Fibroblast of pulmonary artery (primary cell): Measurements from ENCODE around the gene NLRP10.

Experiments
- DNase-seq: peaks from one replicate; pipeline ENCODE4 v3.0.0-alpha.2; 2010; ENCODE audit warnings: low read depth
- H3K4me3 ChIP-seq: replicated peaks from 2 replicates; pipeline ENCODE4 v1.5.1; 2011; ENCODE audit warnings: low read depth, mild to moderate bottlenecking, control low read depth, low read length, moderate library complexity
- TF ChIP-seq, protein P1 (sequence below): IDR thresholded peaks from 2 replicates; pipeline ENCODE4 v1.5.1; 2011; ENCODE audit warnings: mild to moderate bottlenecking, control low read depth, low read length, inconsistent platforms; ENCODE audit errors: missing control alignments

NLRP10 gene

DNA sequence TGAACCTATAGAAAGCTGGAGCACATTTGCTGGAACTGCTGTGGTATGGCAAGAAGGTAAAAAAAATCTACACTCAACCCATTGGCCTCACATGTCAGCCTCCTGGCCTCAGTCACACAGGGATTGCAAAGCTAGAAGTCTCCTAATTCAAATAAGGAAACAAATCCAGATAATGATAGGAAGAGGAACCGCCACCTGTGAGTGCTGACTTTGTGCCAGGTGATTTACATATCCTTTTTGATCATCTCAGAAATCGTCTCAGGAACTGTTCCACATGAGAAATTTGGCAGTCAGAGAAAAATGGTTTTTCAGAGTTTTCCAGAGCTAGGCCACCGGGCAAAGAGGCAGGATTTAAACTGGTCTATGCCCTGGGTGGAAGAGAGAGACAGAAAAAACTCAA, 986 bp downstream of the NLRP10 start:
- TF ChIP-seq, protein P1, sequence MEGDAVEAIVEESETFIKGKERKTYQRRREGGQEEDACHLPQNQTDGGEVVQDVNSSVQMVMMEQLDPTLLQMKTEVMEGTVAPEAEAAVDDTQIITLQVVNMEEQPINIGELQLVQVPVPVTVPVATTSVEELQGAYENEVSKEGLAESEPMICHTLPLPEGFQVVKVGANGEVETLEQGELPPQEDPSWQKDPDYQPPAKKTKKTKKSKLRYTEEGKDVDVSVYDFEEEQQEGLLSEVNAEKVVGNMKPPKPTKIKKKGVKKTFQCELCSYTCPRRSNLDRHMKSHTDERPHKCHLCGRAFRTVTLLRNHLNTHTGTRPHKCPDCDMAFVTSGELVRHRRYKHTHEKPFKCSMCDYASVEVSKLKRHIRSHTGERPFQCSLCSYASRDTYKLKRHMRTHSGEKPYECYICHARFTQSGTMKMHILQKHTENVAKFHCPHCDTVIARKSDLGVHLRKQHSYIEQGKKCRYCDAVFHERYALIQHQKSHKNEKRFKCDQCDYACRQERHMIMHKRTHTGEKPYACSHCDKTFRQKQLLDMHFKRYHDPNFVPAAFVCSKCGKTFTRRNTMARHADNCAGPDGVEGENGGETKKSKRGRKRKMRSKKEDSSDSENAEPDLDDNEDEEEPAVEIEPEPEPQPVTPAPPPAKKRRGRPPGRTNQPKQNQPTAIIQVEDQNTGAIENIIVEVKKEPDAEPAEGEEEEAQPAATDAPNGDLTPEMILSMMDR, result no peak
- H3K4me3 ChIP-seq, result no peak overlapping the region
- no peak for DNase-seq

DNA sequence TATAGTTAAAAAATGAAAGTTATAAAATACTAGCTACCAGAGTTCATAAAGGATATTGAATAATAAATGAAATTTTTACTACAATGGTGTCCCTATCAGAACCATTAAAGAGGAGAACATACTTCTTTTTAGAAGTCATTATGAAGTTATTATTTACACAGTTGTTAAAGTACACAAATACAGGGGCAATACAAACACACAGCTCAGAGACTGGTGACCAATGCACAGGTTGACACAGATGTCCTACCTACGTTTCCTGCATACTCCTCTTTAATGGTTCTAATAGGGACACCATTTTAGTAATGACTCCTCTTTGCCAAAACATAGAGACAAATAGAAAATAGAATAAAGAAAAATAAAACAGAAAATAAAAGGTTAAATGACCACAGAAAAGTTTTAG, 10.1 kb downstream of the NLRP10 start:
- DNase-seq, result no peak
- no peak overlapping the region for H3K4me3 ChIP-seq
- TF ChIP-seq, protein P1, result no peak

DNA sequence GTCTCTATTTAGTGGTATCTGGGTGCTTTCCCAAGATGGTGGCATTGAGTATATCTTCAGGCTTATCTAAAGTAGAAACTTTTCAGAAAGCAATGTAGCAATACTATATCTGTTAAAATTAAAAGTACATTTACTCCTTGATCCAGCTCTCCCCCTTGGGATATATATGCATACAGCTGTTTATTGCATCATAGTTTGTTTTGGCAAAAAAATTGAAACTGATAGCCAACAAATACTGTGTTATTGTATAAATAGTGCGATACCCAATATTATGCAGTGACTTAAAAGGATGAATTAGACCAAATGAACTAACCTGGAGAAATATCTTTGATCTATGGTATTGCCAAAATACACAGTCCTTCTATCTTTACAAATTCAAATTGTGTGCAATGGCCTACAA, 15.3 kb downstream of the NLRP10 start:
- H3K4me3 ChIP-seq, result no peak overlapping the region
- DNase-seq, result no peak
- TF ChIP-seq, protein P1, result no peak

DNA sequence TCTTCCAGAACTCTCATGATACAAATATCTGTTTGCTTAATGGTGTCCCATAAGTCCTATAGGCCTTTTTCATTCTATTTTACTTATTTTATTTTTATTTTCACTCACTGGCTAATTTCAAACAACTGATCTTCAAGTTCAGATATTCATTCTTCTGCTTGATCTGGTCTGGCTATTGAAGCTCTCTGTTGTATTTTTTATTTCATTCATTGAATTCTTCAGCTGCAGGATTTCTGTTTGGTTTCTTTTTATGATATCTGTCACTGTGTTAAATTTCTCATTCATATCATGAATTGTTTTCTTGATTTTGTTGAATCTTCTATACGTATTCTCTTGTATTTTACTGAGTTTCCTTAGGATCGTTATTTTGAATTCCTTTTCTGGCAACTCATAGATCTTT, 21.1 kb downstream of the NLRP10 start:
- DNase-seq, result no peak
- TF ChIP-seq, protein P1, result no peak
- no peak overlapping the region for H3K4me3 ChIP-seq

DNA sequence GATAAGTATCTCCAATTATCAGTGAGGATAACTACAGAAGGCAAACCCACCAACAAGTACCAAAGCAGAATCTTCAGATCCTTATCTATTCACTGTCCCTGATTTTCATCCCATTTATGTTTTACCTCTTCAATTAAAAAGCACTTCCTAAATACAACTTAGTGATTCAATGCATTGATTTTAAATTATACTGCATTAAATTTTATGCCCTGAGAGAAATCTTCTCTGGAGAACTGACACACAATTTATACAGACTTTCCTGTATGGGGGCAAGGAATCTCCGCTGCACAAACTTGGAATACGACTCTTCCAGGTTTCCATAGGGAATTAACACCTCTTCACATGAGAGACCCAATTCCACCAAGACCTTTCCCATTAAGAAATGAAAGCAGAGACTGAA, 23.6 kb downstream of the NLRP10 start, which contains the start of gene OR10A3:
TSS of gene OR10A3 (minus strand) at position 101 of the 400 bp plus-strand sequence. CDS start 2,188 bp downstream, outside the sequence.
- TF ChIP-seq, protein P1, result no peak
- DNase-seq, result no peak
- no peak within 1 kb of the TSS for H3K4me3 ChIP-seq

DNA sequence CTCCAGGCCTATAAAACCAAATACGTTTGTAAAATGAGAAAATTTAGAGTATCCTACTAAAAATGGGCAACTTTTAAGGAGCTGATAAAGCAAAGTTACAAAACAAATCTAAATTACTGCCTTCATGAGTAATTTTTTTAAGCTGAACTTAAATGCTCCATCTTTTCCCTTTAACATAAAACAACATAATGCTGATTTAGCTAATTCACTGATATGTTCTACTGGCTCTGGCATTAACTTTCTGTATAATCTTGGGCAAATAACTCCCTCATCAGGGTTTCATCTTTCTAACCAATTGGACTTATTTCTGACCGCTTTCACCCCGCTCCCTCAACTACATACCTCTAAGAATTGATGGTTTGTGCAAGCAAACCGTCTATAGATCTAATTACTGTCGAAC, 24.1 kb downstream of the NLRP10 start:
- TF ChIP-seq, protein P1, result no peak

DNA sequence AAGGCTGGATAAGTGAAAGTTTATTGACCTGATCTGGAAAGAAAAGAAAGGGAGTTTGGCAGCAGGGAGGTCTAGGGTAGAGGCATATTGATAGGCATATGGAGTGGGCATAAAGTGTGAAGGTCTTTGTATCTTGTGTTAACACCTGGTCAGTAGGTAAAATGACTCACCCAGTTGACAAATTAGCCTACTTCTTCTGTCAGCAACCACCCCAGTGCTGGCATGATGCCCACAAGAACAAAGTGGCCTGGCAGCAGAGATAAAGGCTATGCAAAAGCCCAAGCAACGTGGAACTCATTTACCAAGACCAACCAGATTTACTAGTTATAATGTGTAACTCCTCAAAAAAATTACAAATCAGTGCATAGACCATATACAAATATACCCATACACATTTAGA, 28.6 kb downstream of the NLRP10 start:
- DNase-seq, result no peak
- H3K4me3 ChIP-seq, result no peak overlapping the region
- TF ChIP-seq, protein P1, result no peak

More for the DNA sequence above, 24.1 kb downstream of the NLRP10 start:
- DNase-seq, result no peak
- no peak overlapping the region for H3K4me3 ChIP-seq
